Stimulated activated CD8-positive, alpha-beta memory T cell treated with anti-CD3 and anti-CD28 coated beads, Interleukin-4, amount 100 ng/mL, for 24 hours (primary cell): ENCODE results near the gene NTSR2.

Experiments
- DNase-seq: peaks from one replicate; pipeline ENCODE4 v3.0.0-alpha.2; 2020; ENCODE audit warnings: low read depth

NTSR2 gene

GRCh38 chr2:11628675-11629074 lies 41.3 kb downstream of the NTSR2 start:
- DNase-seq, result no peak

- DNase-seq, result no peak
These were observed 44.3 kb downstream of the NTSR2 start for GRCh38 chr2:11625671-11626070.

GRCh38 chr2:11624893-11625292 lies 45.1 kb downstream of the NTSR2 start:
- DNase-seq, result no peak

GRCh38 chr2:11622611-11623010 lies 47.4 kb downstream of the NTSR2 start:
- no peak for DNase-seq

GRCh38 chr2:11621410-11621809 lies 48.6 kb downstream of the NTSR2 start:
- no peak for DNase-seq

GRCh38 chr2:11618708-11619062 lies 51.3 kb downstream of the NTSR2 start:
- no peak for DNase-seq

- no peak for DNase-seq
These were observed 51.8 kb downstream of the NTSR2 start for GRCh38 chr2:11617984-11618707.

GRCh38 chr2:11617527-11617926 lies 52.5 kb downstream of the NTSR2 start:
- no peak for DNase-seq

GRCh38 chr2:11616851-11617415 lies 53.1 kb downstream of the NTSR2 start:
- DNase-seq, result no peak

GRCh38 chr2:11616097-11616687 lies 53.8 kb downstream of the NTSR2 start:
- no peak for DNase-seq

- no peak for DNase-seq
These were observed 54.8 kb downstream of the NTSR2 start for GRCh38 chr2:11615209-11615608.

- no peak for DNase-seq
These were observed 56.7 kb downstream of the NTSR2 start for GRCh38 chr2:11613297-11613696.

GRCh38 chr2:11612553-11613215 lies 57.3 kb downstream of the NTSR2 start:
- no peak for DNase-seq

GRCh38 chr2:11611251-11611650 lies 58.7 kb downstream of the NTSR2 start:
- DNase-seq, result no peak

- no peak for DNase-seq
These were observed 59.3 kb downstream of the NTSR2 start for GRCh38 chr2:11610624-11611242.
